Endothelial cell of umbilical vein (primary cell): Measurements from ENCODE around the gene HOXB3.

Experiments used
- EZH2 ChIP-seq: IDR thresholded peaks from 2 replicates; pipeline ENCODE4 v1.6.1; 2012; ENCODE audit warnings: borderline replicate concordance, low read depth, mild to moderate bottlenecking, moderate library complexity, low read length, inconsistent platforms; ENCODE audit not compliant: severe bottlenecking
- FOS ChIP-seq: IDR thresholded peaks from 2 replicates; pipeline ENCODE4 v1.6.1; 2011; ENCODE audit warnings: mild to moderate bottlenecking, low read length, moderate library complexity, borderline replicate concordance; ENCODE audit not compliant: insufficient read depth
- MYC ChIP-seq: IDR thresholded peaks from one replicate; pipeline ENCODE4 v1.6.1; 2011; ENCODE audit warnings: mild to moderate bottlenecking, low read depth, low read length
- POLR2A ChIP-seq: IDR thresholded peaks from 2 replicates; pipeline ENCODE4 v1.6.1; 2012; ENCODE audit warnings: low read depth, mild to moderate bottlenecking, control low read depth, low read length
- POLR2AphosphoS5 ChIP-seq: IDR thresholded peaks from 2 replicates; pipeline ENCODE4 v1.6.1; 2012; ENCODE audit warnings: low read depth, mild to moderate bottlenecking, control low read depth, low read length, moderate library complexity; ENCODE audit not compliant: insufficient read depth
- TF ChIP-seq, protein P1 (sequence below), 2 donors: IDR thresholded peaks; 1 replicate in 1 of 2; 2 replicates in 1 of 2; pipeline ENCODE4 v1.5.1; 2011; ENCODE audit warnings: low read length in 2 of 2, mild to moderate bottlenecking in 2 of 2, moderate library complexity in 2 of 2, control low read depth in 1 of 2, inconsistent platforms in 1 of 2, low read depth in 1 of 2; ENCODE audit not compliant: insufficient read depth in 1 of 2; ENCODE audit errors: extremely low read depth in 1 of 2
- TF ChIP-seq, protein P2 (sequence below): IDR thresholded peaks from 2 replicates; pipeline ENCODE4 v1.6.1; 2011; ENCODE audit not compliant: insufficient read depth, insufficient read length

DNA sequence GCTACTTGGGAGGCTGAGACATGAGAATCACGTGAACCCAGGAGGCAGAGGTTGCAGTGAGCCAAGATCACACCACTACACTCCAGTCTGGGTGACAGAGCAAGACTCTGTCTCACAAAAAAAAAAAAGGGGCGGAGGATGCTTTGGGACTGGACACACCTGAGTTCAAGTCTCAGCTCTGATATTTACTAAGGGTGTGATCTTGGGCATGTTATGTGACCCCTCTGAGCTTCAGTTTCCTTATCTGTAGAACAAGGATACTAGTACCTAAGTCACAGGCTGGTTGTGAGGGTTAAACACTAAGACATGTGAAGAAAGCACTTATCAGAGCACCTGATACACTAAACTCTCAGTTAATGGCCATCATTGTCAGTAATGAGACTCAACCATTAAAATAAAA is 85.1 kb downstream of the HOXB3 start:
- TF ChIP-seq POLR2A (no peak), POLR2AphosphoS5 (no peak), EZH2 (no peak), FOS (no peak), MYC (no peak)
- TF ChIP-seq, protein P1, sequence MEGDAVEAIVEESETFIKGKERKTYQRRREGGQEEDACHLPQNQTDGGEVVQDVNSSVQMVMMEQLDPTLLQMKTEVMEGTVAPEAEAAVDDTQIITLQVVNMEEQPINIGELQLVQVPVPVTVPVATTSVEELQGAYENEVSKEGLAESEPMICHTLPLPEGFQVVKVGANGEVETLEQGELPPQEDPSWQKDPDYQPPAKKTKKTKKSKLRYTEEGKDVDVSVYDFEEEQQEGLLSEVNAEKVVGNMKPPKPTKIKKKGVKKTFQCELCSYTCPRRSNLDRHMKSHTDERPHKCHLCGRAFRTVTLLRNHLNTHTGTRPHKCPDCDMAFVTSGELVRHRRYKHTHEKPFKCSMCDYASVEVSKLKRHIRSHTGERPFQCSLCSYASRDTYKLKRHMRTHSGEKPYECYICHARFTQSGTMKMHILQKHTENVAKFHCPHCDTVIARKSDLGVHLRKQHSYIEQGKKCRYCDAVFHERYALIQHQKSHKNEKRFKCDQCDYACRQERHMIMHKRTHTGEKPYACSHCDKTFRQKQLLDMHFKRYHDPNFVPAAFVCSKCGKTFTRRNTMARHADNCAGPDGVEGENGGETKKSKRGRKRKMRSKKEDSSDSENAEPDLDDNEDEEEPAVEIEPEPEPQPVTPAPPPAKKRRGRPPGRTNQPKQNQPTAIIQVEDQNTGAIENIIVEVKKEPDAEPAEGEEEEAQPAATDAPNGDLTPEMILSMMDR (IDR thresholded peaks at IDR 0.05; ENCODE audit: extremely low read depth in 1 of 2, insufficient read depth in 1 of 2, low read depth in 1 of 2, low read length in 2 of 2): no peak
- TF ChIP-seq, protein P2, sequence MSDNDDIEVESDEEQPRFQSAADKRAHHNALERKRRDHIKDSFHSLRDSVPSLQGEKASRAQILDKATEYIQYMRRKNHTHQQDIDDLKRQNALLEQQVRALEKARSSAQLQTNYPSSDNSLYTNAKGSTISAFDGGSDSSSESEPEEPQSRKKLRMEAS: no peak
